CD14-positive monocyte (primary cell): ENCODE data around the gene APOC1. TPM values are rescaled to one million over a fixed set of nuclear protein-coding genes. Genes with fewer than 3 reads are reported as not detected.
A peak's percentile ranks its signal among the peaks of the same experiment; 100 is the strongest.
"Not testable (repeated sequence)": the region's sequence is repeated elsewhere in the genome, so short reads cannot be mapped to it uniquely, and the experiment has no call there.

Experiments
- DNase-seq, 3 donors: peaks; one replicate each; pipeline ENCODE4 v3.0.0-alpha.2; 2011 to 2022
- H2AFZ ChIP-seq: 2 replicates; pipeline ENCODE4 v1.6.0; 2012; ENCODE audit warnings: mild to moderate bottlenecking, low read depth, low read length, inconsistent platforms; ENCODE audit not compliant: insufficient read depth, poor library complexity, severe bottlenecking
- H3K27ac ChIP-seq, 2 donors: 1 replicate in 1 of 2; 2 replicates in 1 of 2; pipeline ENCODE4 v1.5.1; 2012 to 2013; ENCODE audit warnings: low read length in 2 of 2, control low read depth in 1 of 2, inconsistent platforms in 1 of 2, low read depth in 1 of 2, mild to moderate bottlenecking in 1 of 2
- H3K27me3 ChIP-seq, 2 donors: one replicate each; pipeline versions ENCODE4 v1.6.0 to v1.6.1; 2011 to 2013; ENCODE audit warnings: low read length in 2 of 2; ENCODE audit not compliant: control insufficient read depth in 2 of 2, insufficient read depth in 2 of 2
- H3K36me3 ChIP-seq, 2 donors: replicated peaks in 1 of 2; 1 replicate in 1 of 2; 2 replicates in 1 of 2; pipeline versions ENCODE4 v1.5.1 to v1.6.1; 2012 to 2013; ENCODE audit warnings: low read length in 2 of 2, control low read depth in 1 of 2, inconsistent platforms in 1 of 2, mild to moderate bottlenecking in 1 of 2; ENCODE audit not compliant: insufficient read depth in 2 of 2, control insufficient read depth in 1 of 2
- H3K4me1 ChIP-seq, 2 donors: 1 replicate in 1 of 2; 2 replicates in 1 of 2; pipeline versions ENCODE4 v1.5.1 to v1.6.1; 2012 to 2013; ENCODE audit warnings: low read length in 2 of 2, control low read depth in 1 of 2, inconsistent platforms in 1 of 2, mild to moderate bottlenecking in 1 of 2, moderate library complexity in 1 of 2; ENCODE audit not compliant: insufficient read depth in 2 of 2, control insufficient read depth in 1 of 2
- H3K4me2 ChIP-seq: replicated peaks from 2 replicates; pipeline ENCODE3; 2012; ENCODE audit warnings: low read length, moderate library complexity, mild to moderate bottlenecking; ENCODE audit not compliant: poor library complexity, severe bottlenecking; ENCODE audit errors: extremely low read depth
- H3K4me3 ChIP-seq, 3 experiments: fragments of 200-600 bp in 1 of 3; sonication (generic) in 1 of 3; replicated peaks in 1 of 3; 1 replicate in 2 of 3; 2 replicates in 1 of 3; pipeline ENCODE4 v1.5.1; 2011 to 2013; ENCODE audit warnings: low read length in 3 of 3, mild to moderate bottlenecking in 3 of 3, control low read depth in 2 of 3, low read depth in 2 of 3, inconsistent platforms in 1 of 3, moderate library complexity in 1 of 3
- H3K79me2 ChIP-seq: 2 replicates; pipeline ENCODE4 v1.6.0; 2012; ENCODE audit warnings: mild to moderate bottlenecking, control low read depth, inconsistent platforms, low read length, moderate library complexity; ENCODE audit not compliant: insufficient read depth
- H3K9ac ChIP-seq: 2 replicates; pipeline ENCODE4 v1.6.0; 2017; ENCODE audit warnings: low read length, mild to moderate bottlenecking; ENCODE audit not compliant: insufficient read depth, poor library complexity, severe bottlenecking
- H3K9me3 ChIP-seq, 2 donors: replicated peaks in 1 of 2; 1 replicate in 1 of 2; 2 replicates in 1 of 2; pipeline versions ENCODE4 v1.5.1 to v1.6.1; 2012 to 2013; ENCODE audit warnings: low read length in 2 of 2, control low read depth in 1 of 2; ENCODE audit not compliant: control insufficient read depth in 1 of 2, insufficient read depth in 1 of 2
- H4K20me1 ChIP-seq: 2 replicates; pipeline ENCODE4 v1.6.0; 2012; ENCODE audit warnings: mild to moderate bottlenecking, low read length, control low read depth, moderate library complexity; ENCODE audit not compliant: insufficient read depth
- H3K27ac Mint-ChIP-seq, 7 donors: one replicate each; pipeline ENCODE4 v1.8.0; 2020; ENCODE audit warnings: mild to moderate bottlenecking in 7 of 7, mixed read lengths in 7 of 7, moderate library complexity in 6 of 7, inconsistent platforms in 2 of 7
- H3K27me3 Mint-ChIP-seq, 3 donors: one replicate each; pipeline ENCODE4 v1.8.0; 2021 to 2022; ENCODE audit warnings: low read depth in 3 of 3, mild to moderate bottlenecking in 3 of 3, mixed read lengths in 3 of 3, moderate library complexity in 3 of 3, inconsistent platforms in 1 of 3
- H3K36me3 Mint-ChIP-seq, 2 donors: one replicate each; pipeline ENCODE4 v1.8.0; 2020; ENCODE audit warnings: mixed read lengths in 2 of 2, inconsistent platforms in 1 of 2, mild to moderate bottlenecking in 1 of 2
- H3K4me1 Mint-ChIP-seq: one replicate; pipeline ENCODE4 v1.8.0; 2020; ENCODE audit warnings: mild to moderate bottlenecking, mixed read lengths
- H3K4me3 Mint-ChIP-seq, 2 donors: one replicate each; pipeline ENCODE4 v1.8.0; 2020; ENCODE audit warnings: mild to moderate bottlenecking in 2 of 2, mixed read lengths in 2 of 2, moderate library complexity in 1 of 2
- H3K9me3 Mint-ChIP-seq, 7 donors: one replicate each; pipeline ENCODE4 v1.8.0; 2020 to 2022; ENCODE audit warnings: mixed read lengths in 7 of 7, mild to moderate bottlenecking in 6 of 7, moderate library complexity in 6 of 7, inconsistent platforms in 2 of 7
- WGBS: methylation state at CpG from one replicate; pipeline ENCODE4 v1.1.5; 2013; ENCODE audit warnings: missing lambda C conversion rate; ENCODE audit not compliant: insufficient coverage; 5-methylcytosine and 5-hydroxymethylcytosine counted together
- intact Hi-C, 2 donors: fragments of 100-400 bp; cut with micrococcal nuclease; formaldehyde crosslinking; loops; one replicate each; pipeline versions ENCODE4 v1.15.0 to v1.15.1; 2023
- polyA plus RNA-seq, 3 donors: library from polyadenylated mRNA; depleted of rRNA in 1 of 3; unstranded in 2 of 3; stranded (reverse) in 1 of 3; fragments of 300-500 nt in 2 of 3; fragments of >200 nt in 1 of 3; fragmentation: Illumina TruSeq in 2 of 3; gene quantifications; 1 replicate in 2 of 3; 2 replicates in 1 of 3; pipeline ENCODE4 v1.2.3, GENCODE V29; 2012 to 2021
- TF ChIP-seq, protein P1 (sequence below): fragments of 200-600 bp; IDR thresholded peaks from one replicate; pipeline ENCODE4 v1.8.0; 2022; ENCODE audit warnings: antibody characterized with exemption, mild to moderate bottlenecking

The APOC1 gene
- polyA plus RNA-seq, 3 donors, result 0.20 TPM; not detected in 2

DNA sequence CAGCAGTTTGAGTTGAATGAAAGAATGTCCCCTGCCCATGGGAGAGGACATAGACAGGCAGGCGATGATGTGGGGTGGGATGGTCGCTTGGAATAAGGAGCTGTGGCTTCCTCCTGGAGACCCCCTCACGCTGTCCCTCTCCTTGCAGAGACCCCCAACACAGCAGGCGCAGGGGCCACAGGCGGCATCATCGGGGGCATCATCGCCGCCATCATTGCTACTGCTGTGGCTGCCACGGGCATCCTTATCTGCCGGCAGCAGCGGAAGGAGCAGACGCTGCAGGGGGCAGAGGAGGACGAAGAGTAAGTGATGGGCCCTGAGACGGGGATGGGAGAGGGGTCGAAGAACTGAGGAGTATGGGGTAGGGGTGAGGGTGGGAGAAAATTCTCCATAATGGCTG lies 32.3 kb upstream of the APOC1 start:
- 95% methylated on average over 7 of the region's 15 CpGs for WGBS
- H3K9ac ChIP-seq, result no peak overlapping the region
- H3K4me1 ChIP-seq, result no peaks in the 10 kb centered on the region
- TF ChIP-seq, protein P1, sequence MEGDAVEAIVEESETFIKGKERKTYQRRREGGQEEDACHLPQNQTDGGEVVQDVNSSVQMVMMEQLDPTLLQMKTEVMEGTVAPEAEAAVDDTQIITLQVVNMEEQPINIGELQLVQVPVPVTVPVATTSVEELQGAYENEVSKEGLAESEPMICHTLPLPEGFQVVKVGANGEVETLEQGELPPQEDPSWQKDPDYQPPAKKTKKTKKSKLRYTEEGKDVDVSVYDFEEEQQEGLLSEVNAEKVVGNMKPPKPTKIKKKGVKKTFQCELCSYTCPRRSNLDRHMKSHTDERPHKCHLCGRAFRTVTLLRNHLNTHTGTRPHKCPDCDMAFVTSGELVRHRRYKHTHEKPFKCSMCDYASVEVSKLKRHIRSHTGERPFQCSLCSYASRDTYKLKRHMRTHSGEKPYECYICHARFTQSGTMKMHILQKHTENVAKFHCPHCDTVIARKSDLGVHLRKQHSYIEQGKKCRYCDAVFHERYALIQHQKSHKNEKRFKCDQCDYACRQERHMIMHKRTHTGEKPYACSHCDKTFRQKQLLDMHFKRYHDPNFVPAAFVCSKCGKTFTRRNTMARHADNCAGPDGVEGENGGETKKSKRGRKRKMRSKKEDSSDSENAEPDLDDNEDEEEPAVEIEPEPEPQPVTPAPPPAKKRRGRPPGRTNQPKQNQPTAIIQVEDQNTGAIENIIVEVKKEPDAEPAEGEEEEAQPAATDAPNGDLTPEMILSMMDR, result no peak
- intact Hi-C loops, result no loop called here
- H2AFZ ChIP-seq, result no peak overlapping the region
- Mint-ChIP-seq H3K4me1 (peaks cover 3% of the 10 kb centered on the region), H3K27me3 (peaks cover 0 to 3% (median 2%) of the 10 kb centered on the region in 3 donors), H3K36me3 (peaks cover 0 to 39% of the 10 kb centered on the region in 2 donors), H3K27ac (peak overlapping the region in 2 of 7 donors; percentile 10 to 55), H3K9me3 (peaks cover 0 to 2% (median 0%) of the 10 kb centered on the region in 7 donors), H3K4me3 (no peak overlapping the region)
- no peak overlapping the region for H3K27ac ChIP-seq
- H4K20me1 ChIP-seq, result no peaks in the 10 kb centered on the region
- DNase-seq, result no peak
- no peak overlapping the region for H3K4me2 ChIP-seq
- no peaks in the 10 kb centered on the region for H3K79me2 ChIP-seq
- no peaks in the 10 kb centered on the region for H3K9me3 ChIP-seq
- no peak overlapping the region for H3K4me3 ChIP-seq
- H3K27me3 ChIP-seq, result no peaks in the 10 kb centered on the region
- H3K36me3 ChIP-seq, result peaks cover 0 to 3% of the 10 kb centered on the region in 2 donors

DNA sequence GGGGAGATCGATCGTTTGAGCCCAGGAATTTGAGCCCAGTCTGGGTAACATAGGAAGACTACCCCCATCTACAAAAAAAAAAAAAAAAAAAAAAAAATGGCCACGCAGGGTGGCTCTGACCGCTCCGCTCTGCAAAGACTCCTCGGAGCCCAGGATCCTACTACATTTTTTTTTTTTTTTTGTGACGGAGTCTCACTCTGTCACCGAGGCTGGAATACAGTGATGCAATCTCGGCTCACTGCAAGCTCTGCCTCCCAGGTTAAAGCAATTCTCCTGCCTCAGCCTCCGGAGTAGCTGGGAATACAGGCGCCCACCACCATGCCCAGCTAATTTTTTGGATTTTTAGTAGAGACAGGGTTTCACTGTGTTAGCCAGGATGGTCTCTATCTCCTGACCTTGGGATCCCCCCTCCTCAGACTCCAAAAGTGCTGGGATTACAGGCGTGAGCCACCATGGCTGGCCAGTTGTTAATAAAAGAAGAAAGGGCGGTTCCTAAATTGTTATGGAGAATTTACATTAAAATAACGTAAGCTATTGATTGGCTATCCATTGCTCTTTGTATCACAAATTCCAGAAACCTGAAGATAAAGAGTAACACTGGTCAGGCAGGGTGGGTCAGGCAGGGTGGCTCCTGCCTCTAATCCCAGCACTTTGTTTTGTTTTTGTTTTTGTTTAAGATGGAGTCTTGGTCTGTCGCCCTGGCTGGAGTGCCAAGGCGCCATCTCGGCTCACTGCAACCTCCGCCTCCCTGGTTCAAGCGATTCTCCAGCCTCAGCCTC lies 31.6 kb upstream of the APOC1 start:
- H3K4me1 Mint-ChIP-seq, H4K20me1 ChIP-seq, H2AFZ ChIP-seq, H3K9ac ChIP-seq, H3K4me2 ChIP-seq, DNase-seq, H3K27ac Mint-ChIP-seq, H3K4me3 ChIP-seq, H3K79me2 ChIP-seq, intact Hi-C loops, H3K27me3 ChIP-seq, H3K4me3 Mint-ChIP-seq, H3K36me3 ChIP-seq, H3K9me3 Mint-ChIP-seq, H3K27ac ChIP-seq, H3K27me3 Mint-ChIP-seq, H3K9me3 ChIP-seq, H3K4me1 ChIP-seq: not testable (repeated sequence)
- H3K36me3 Mint-ChIP-seq, result peaks cover 0 to 40% of the 10 kb centered on the region in 2 donors
- WGBS, result 98% methylated on average over 12 of the region's 19 CpGs
